Fibroblast of skin of left biceps (primary cell): Measurements from ENCODE around the gene SLC6A11.

ENCODE experiments used
- DNase-seq, 2 experiments: peaks; one replicate each; pipeline ENCODE4 v3.0.0-alpha.2; 2013; ENCODE audit warnings: low read depth in 2 of 2

Gene SLC6A11

GRCh38 chr3:10841100-10841499 is 25.1 kb downstream of the SLC6A11 start:
- no peak for DNase-seq

GRCh38 chr3:10843378-10843777 is 27.4 kb downstream of the SLC6A11 start:
- no peak for DNase-seq

- no peak for DNase-seq
These were observed 29.2 kb downstream of the SLC6A11 start for GRCh38 chr3:10845001-10845761.

- no peak for DNase-seq
These were observed 30.0 kb downstream of the SLC6A11 start for GRCh38 chr3:10845839-10846656.

GRCh38 chr3:10846657-10846975 is 30.6 kb downstream of the SLC6A11 start:
- DNase-seq, result no peak

GRCh38 chr3:10848261-10848660 is 32.2 kb downstream of the SLC6A11 start:
- no peak for DNase-seq

GRCh38 chr3:10852066-10852808 is 36.2 kb downstream of the SLC6A11 start:
- no peak for DNase-seq

- no peak for DNase-seq
These were observed 39.2 kb downstream of the SLC6A11 start for GRCh38 chr3:10855083-10855870.

- DNase-seq, result no peak
These were observed 40.0 kb downstream of the SLC6A11 start for GRCh38 chr3:10855871-10856662.

- no peak for DNase-seq
These were observed 41.2 kb downstream of the SLC6A11 start for GRCh38 chr3:10857235-10857634.

- DNase-seq, result no peak
These were observed 42.1 kb downstream of the SLC6A11 start for GRCh38 chr3:10858091-10858490.

GRCh38 chr3:10867384-10867783 is 51.4 kb downstream of the SLC6A11 start:
- DNase-seq, result no peak

GRCh38 chr3:10869460-10869859 is 53.4 kb downstream of the SLC6A11 start:
- DNase-seq, result no peak

GRCh38 chr3:10870296-10870695 is 54.3 kb downstream of the SLC6A11 start:
- DNase-seq, result no peak

GRCh38 chr3:10873415-10873814 is 57.4 kb downstream of the SLC6A11 start:
- no peak for DNase-seq

- DNase-seq, result no peak
These were observed 59.9 kb downstream of the SLC6A11 start for GRCh38 chr3:10875914-10876313.

- no peak for DNase-seq
These were observed 60.6 kb downstream of the SLC6A11 start for GRCh38 chr3:10876661-10877060.

- DNase-seq, result no peak
These were observed 66.8 kb downstream of the SLC6A11 start for GRCh38 chr3:10882851-10883250.

GRCh38 chr3:10883478-10884234 is 67.6 kb downstream of the SLC6A11 start:
- DNase-seq, result no peak

GRCh38 chr3:10887015-10887414 is 71.0 kb downstream of the SLC6A11 start:
- DNase-seq, result no peak
